ENCODE results near the gene EIF5B.

- TF ChIP-seq CTCF (IDR thresholded peaks at IDR 0.05; ENCODE audit: poor library complexity): no peak
- no peak for TF ChIP-seq EZH2phosphoT487 (IDR thresholded peaks at IDR 0.05; ENCODE audit: low read depth, severe bottlenecking, unreplicated experiment)
Observed at GRCh38 chr2:99354070-99354469, 16.9 kb downstream of the EIF5B start.

All from hepatocyte (in vitro differentiated cells).